GM19438 (cell line): Measurements from ENCODE around the gene ZNF480.
A peak's percentile ranks its signal among the peaks of the same experiment; 100 is the strongest.
"Not testable (repeated sequence)": the region's sequence is repeated elsewhere in the genome, so short reads cannot be mapped to it uniquely, and the experiment has no call there.

Experiments used
- ATAC-seq: cut with Tn5 transposase; IDR thresholded peaks from one replicate; pipeline ENCODE4 v1.9.1; 2021; ENCODE audit warnings: low read depth; ENCODE audit not compliant: unreplicated experiment

The ZNF480 gene

GRCh38 chr19:52336791-52337381, 39.9 kb downstream of the ZNF480 start:
- no peak for ATAC-seq

- ATAC-seq = not testable (repeated sequence)
Measured at GRCh38 chr19:52339022-52339421, 42.1 kb downstream of the ZNF480 start.

GRCh38 chr19:52343548-52343947, 46.6 kb downstream of the ZNF480 start:
- ATAC-seq = no peak

- no peak for ATAC-seq
Measured at GRCh38 chr19:52345162-52345561, 48.2 kb downstream of the ZNF480 start.

- ATAC-seq = no peak
Measured at GRCh38 chr19:52351512-52351911, 54.5 kb downstream of the ZNF480 start.

GRCh38 chr19:52366414-52366824, 69.5 kb downstream of the ZNF480 start:
- ATAC-seq = no peak

GRCh38 chr19:52369559-52370340, 72.8 kb downstream of the ZNF480 start, which contains the start of gene ZNF880:
Gene ZNF880 (plus strand): TSS chr19:52369923. CDS start chr19:52369966, 43 bp downstream.
- ATAC-seq = peak; percentile 93

GRCh38 chr19:52370341-52370710, 73.4 kb downstream of the ZNF480 start:
- no peak for ATAC-seq
